Vagina (tissue), 2 donors: Measurements from ENCODE around the gene SPATA21. TPM values are rescaled to one million over a fixed set of nuclear protein-coding genes. Genes with fewer than 3 reads are reported as not detected.
"Not testable (repeated sequence)": the region's sequence is repeated elsewhere in the genome, so short reads cannot be mapped to it uniquely, and the experiment has no call there.

Experiments used
- DNase-seq, 2 donors: peaks; one replicate each; pipeline ENCODE4 v3.0.0-alpha.2; 2017; ENCODE audit errors: extremely low spot score in 2 of 2
- H3K27ac ChIP-seq: fragments of 200-600 bp; sonication (generic); one replicate; pipeline ENCODE4 v1.5.1; 2019
- H3K27me3 ChIP-seq: fragments of 200-600 bp; sonication (generic); one replicate; pipeline ENCODE4 v1.5.1; 2019
- H3K36me3 ChIP-seq, 2 donors: fragments of 200-600 bp; sonication (generic); one replicate each; pipeline ENCODE4 v1.5.1; 2017 to 2019
- H3K4me1 ChIP-seq: fragments of 200-600 bp; sonication (generic); one replicate; pipeline ENCODE4 v1.5.1; 2019
- H3K4me3 ChIP-seq, 2 donors: fragments of 200-600 bp; sonication (generic); 1 replicate in 1 of 2; 2 replicates in 1 of 2; pipeline ENCODE4 v1.5.1; 2016 to 2019
- H3K9me3 ChIP-seq: fragments of 200-600 bp; sonication (generic); one replicate; pipeline ENCODE4 v1.5.1; 2019
- CTCF ChIP-seq, 3 experiments: fragments of 450-650 bp in 2 of 3; fragments of 200-600 bp in 1 of 3; sonication (generic) in 1 of 3; IDR thresholded peaks; one replicate each; pipeline ENCODE4 v1.5.1; 2017 to 2019; ENCODE audit warnings: antibody characterized with exemption in 3 of 3, mild to moderate bottlenecking in 2 of 3, moderate library complexity in 2 of 3
- POLR2A ChIP-seq, 2 donors: fragments of 450-650 bp; IDR thresholded peaks; one replicate each; pipeline ENCODE4 v1.6.1; 2017; ENCODE audit warnings: antibody characterized with exemption in 2 of 2, mild to moderate bottlenecking in 2 of 2, moderate library complexity in 2 of 2
- POLR2AphosphoS5 ChIP-seq, 2 donors: sonication (generic); formaldehyde crosslinking; IDR thresholded peaks; one replicate each; pipeline ENCODE4 v1.9.0; 2017; ENCODE audit warnings: antibody characterized with exemption in 2 of 2, mild to moderate bottlenecking in 2 of 2, low read depth in 1 of 2; ENCODE audit not compliant: insufficient read depth in 1 of 2
- intact Hi-C: fragments of 100-400 bp; cut with DNase I; formaldehyde crosslinking; loops from one replicate; pipeline ENCODE4 v1.15.1; 2023
- total RNA-seq: library from RNA; depleted of rRNA; stranded (reverse); fragments of >200 nt; gene quantifications from one replicate; pipeline ENCODE4 v1.2.3, GENCODE V29; 2016

Gene SPATA21
- total RNA-seq, 1 donor from 2014 or later: not detected

- H3K4me1 ChIP-seq: no peaks in the 10 kb centered on the region
- peaks cover 0 to 80% of the 10 kb centered on the region in 2 donors for H3K36me3 ChIP-seq
- H3K9me3 ChIP-seq: no peaks in the 10 kb centered on the region
- intact Hi-C loops: no loop called here
- H3K4me3 ChIP-seq: no peak overlapping the region
- no peak for DNase-seq
- H3K27me3 ChIP-seq: no peaks in the 10 kb centered on the region
- H3K27ac ChIP-seq: no peak overlapping the region
- TF ChIP-seq POLR2A (IDR thresholded peaks at IDR 0.05) (no peak), CTCF (IDR thresholded peaks at IDR 0.05) (no peak), POLR2AphosphoS5 (IDR thresholded peaks at IDR 0.05; ENCODE audit: insufficient read depth in 1 of 2, low read depth in 1 of 2) (no peak)
These were observed 40.9 kb upstream of the SPATA21 start for GRCh38 chr1:16478091-16478490.

DNA sequence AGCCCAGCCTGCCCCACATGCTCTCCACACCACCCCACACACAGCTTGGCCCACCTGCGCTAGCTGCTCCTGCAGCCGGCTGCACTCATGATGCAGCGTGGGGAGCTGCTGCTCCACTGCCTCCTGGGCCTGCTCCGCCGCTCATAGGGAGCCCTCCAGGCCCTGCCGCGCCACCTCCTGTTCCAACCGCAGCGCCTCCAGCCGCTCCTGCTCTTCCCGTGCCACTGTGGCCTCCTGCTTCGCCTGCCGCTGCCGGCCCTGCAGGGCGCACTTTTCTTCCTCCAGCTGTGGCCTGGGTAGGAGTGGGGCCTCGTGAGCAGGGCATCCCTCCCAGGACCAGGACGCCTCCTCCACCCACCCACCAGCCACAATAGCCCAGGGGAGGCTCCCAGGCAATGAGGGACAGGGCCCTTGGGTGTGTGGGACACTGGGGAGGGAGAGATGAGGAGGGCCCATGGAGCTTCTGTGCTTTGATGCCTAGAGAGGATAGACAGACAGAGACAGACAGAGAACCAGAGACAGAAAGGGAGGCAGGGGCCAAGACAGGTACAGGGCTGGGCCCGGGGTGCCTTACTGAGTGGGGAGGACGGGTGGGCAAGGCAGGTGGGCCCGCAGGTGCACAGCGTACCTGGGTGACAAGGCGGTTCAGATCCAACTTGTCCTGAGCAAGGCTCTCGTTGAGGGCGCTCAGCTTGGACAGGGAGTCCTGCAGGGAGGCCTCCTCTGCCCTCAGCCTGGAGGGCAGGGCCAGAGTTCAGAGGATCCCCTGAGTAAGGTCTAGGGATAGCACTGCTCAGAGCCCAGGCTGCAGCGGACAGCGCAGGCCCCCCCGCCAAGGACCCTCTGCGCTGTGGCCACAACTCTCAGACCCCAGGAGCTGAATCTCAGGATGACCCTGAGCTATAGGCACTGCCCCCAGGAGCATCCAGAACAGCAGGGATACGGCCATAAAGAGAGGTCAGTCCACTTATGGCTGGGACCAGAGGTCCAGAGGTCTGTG, 38.8 kb upstream of the SPATA21 start:
- H3K9me3 ChIP-seq, H3K4me1 ChIP-seq, H3K27ac ChIP-seq, H3K4me3 ChIP-seq, intact Hi-C loops, DNase-seq, H3K27me3 ChIP-seq: not testable (repeated sequence)
- peaks cover 0 to 67% of the 10 kb centered on the region in 2 donors for H3K36me3 ChIP-seq

- H3K36me3 ChIP-seq: peaks cover 0 to 55% of the 10 kb centered on the region in 2 donors
- intact Hi-C loops, H3K4me1 ChIP-seq, H3K27ac ChIP-seq, H3K27me3 ChIP-seq, H3K4me3 ChIP-seq, H3K9me3 ChIP-seq, DNase-seq: not testable (repeated sequence)
These were observed 37.7 kb upstream of the SPATA21 start for GRCh38 chr1:16474891-16475290.

DNA sequence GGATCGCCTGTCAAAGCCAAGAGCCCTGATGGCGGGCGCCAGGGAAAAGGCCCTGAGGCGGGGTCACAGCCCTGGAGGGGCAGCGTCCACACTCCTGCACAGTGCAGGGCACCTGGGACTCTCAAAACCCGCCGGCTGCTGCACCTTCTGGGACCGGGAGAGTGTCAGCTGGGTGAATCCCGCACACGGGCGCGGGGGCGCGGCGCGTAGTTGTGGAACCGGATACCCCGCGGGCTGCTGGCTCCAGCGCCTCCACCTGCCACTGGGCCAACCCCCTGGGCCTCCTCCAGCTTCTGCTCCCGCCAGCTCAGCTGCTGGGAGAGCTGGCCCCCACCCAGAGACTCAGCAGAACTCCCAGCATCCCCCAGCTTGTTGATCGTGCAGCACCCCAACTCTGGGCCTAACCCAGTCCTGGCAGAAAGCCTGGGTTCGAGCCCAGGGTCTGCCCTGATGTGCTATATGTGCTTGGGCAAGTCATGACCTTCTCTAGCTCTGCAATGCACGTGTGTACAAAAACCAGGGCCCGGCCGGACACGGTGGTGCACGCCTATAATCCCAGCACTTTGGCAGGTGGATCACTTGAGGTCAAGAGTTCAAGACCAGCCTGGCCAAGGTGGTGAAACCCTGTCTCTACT, 37.1 kb upstream of the SPATA21 start:
- Histone ChIP-seq H3K36me3 (peaks cover 0 to 50% of the 10 kb centered on the region in 2 donors), H3K4me3 (no peak overlapping the region), H3K27me3 (no peaks in the 10 kb centered on the region), H3K9me3 (no peaks in the 10 kb centered on the region), H3K4me1 (no peaks in the 10 kb centered on the region), H3K27ac (no peak overlapping the region)
- intact Hi-C loops: no loop called here
- no peak for DNase-seq
- no peak for TF ChIP-seq POLR2A (IDR thresholded peaks at IDR 0.05)
- no peak for TF ChIP-seq POLR2AphosphoS5 (IDR thresholded peaks at IDR 0.05; ENCODE audit: insufficient read depth in 1 of 2, low read depth in 1 of 2)
- TF ChIP-seq CTCF (IDR thresholded peaks at IDR 0.05): no peak

DNA sequence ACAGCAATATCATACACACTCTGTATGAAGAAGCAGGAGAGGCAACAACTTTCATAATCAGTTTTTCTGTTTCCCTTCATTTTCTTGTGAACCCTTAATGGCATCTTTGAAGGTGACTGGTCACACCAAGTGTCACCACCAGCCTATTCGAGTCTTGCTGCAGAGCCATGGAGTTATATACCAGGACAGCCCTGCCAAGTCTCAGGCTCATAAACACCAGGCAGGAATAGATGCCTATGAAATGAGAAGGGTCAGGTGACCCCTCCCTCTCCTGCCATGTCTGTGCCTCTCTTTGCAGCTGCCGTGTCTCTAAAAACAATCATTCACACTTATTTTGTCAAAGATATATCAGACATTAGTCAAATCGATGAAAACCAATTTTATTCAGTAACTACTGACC, 31.3 kb upstream of the SPATA21 start:
- intact Hi-C loops: no loop called here
- DNase-seq: no peak

More for the DNA sequence above, 31.3 kb upstream of the SPATA21 start:
- peaks cover 0 to 3% of the 10 kb centered on the region in 2 donors for H3K36me3 ChIP-seq
- no peak for TF ChIP-seq POLR2AphosphoS5 (IDR thresholded peaks at IDR 0.05; ENCODE audit: insufficient read depth in 1 of 2, low read depth in 1 of 2)
- no peak for TF ChIP-seq POLR2A (IDR thresholded peaks at IDR 0.05)
- TF ChIP-seq CTCF (IDR thresholded peaks at IDR 0.05): no peak
- H3K4me3 ChIP-seq: no peak overlapping the region
- H3K4me1 ChIP-seq: no peaks in the 10 kb centered on the region
- no peak overlapping the region for H3K27ac ChIP-seq
- no peaks in the 10 kb centered on the region for H3K27me3 ChIP-seq
- no peaks in the 10 kb centered on the region for H3K9me3 ChIP-seq
